GM23338 (cell line): Measurements from ENCODE around the gene TPH2. TPM values are rescaled to one million over a fixed set of nuclear protein-coding genes. Genes with fewer than 3 reads are reported as not detected.

Source experiments
- ATAC-seq: fragments of 200-7000 bp; cut with Tn5 transposase; 3 replicates; pipeline ENCODE4 v1.9.1; 2020
- DNase-seq: peaks from one replicate; pipeline ENCODE4 v3.0.0-alpha.2; 2015; ENCODE audit warnings: low spot score
- H2AFZ ChIP-seq: fragments of 200-600 bp; sonication (generic); 2 replicates; pipeline ENCODE4 v1.8.0; 2016; ENCODE audit warnings: antibody characterized with exemption, mild to moderate bottlenecking, moderate library complexity
- H3F3A ChIP-seq: fragments of 200-600 bp; sonication (generic); replicated peaks from 2 replicates; pipeline ENCODE4 v1.8.0; 2017; ENCODE audit warnings: antibody characterized with exemption, mixed run types, low read depth
- H3K27ac ChIP-seq: fragments of 200-600 bp; sonication (generic); 2 replicates; pipeline ENCODE4 v1.6.1; 2016; ENCODE audit warnings: low read depth
- H3K27me3 ChIP-seq: fragments of 200-600 bp; sonication (generic); 2 replicates; pipeline ENCODE4 v1.8.0; 2016; ENCODE audit warnings: mild to moderate bottlenecking, mixed run types, moderate library complexity; ENCODE audit not compliant: insufficient read depth
- H3K36me3 ChIP-seq: fragments of 200-600 bp; sonication (generic); 2 replicates; pipeline ENCODE4 v1.8.0; 2016; ENCODE audit warnings: mild to moderate bottlenecking; ENCODE audit not compliant: insufficient read depth
- H3K4me1 ChIP-seq: fragments of 200-600 bp; sonication (generic); 2 replicates; pipeline ENCODE4 v1.8.0; 2016; ENCODE audit warnings: mild to moderate bottlenecking, moderate library complexity; ENCODE audit not compliant: insufficient read depth
- H3K4me2 ChIP-seq: fragments of 200-600 bp; sonication (generic); 2 replicates; pipeline ENCODE4 v1.7.1; 2017; ENCODE audit warnings: mixed run types
- H3K4me3 ChIP-seq: fragments of 200-600 bp; sonication (generic); 2 replicates; pipeline ENCODE4 v1.6.1; 2016; ENCODE audit warnings: mixed run types
- H3K79me2 ChIP-seq: fragments of 200-600 bp; sonication (generic); replicated peaks from 2 replicates; pipeline ENCODE4 v1.8.0; 2017; ENCODE audit warnings: mild to moderate bottlenecking; ENCODE audit not compliant: insufficient read depth
- H3K9me2 ChIP-seq: fragments of 200-600 bp; sonication (generic); 2 replicates; pipeline ENCODE4 v1.8.0; 2017; ENCODE audit not compliant: insufficient read depth
- H4K20me1 ChIP-seq: fragments of 200-600 bp; sonication (generic); replicated peaks from 2 replicates; pipeline ENCODE4 v1.8.0; 2017; ENCODE audit warnings: mild to moderate bottlenecking; ENCODE audit not compliant: insufficient read depth
- H3K27ac Mint-ChIP-seq: 2 replicates; pipeline ENCODE4 v1.8.0; 2020; ENCODE audit warnings: inconsistent platforms, mild to moderate bottlenecking, moderate library complexity, mixed read lengths
- H3K27me3 Mint-ChIP-seq: 3 replicates; pipeline ENCODE4 v1.8.0; 2022; ENCODE audit warnings: low read depth, mild to moderate bottlenecking, moderate library complexity, mixed read lengths, inconsistent platforms; ENCODE audit not compliant: insufficient read depth, poor library complexity
- H3K36me3 Mint-ChIP-seq: 3 replicates; pipeline ENCODE4 v1.8.0; 2021; ENCODE audit warnings: low read depth, mild to moderate bottlenecking, inconsistent platforms, moderate library complexity, mixed read lengths
- H3K4me1 Mint-ChIP-seq: 3 replicates; pipeline ENCODE4 v1.8.0; 2020; ENCODE audit warnings: mild to moderate bottlenecking, inconsistent platforms, mixed read lengths
- H3K4me3 Mint-ChIP-seq: 3 replicates; pipeline ENCODE4 v1.8.0; 2021; ENCODE audit warnings: moderate library complexity, mild to moderate bottlenecking, inconsistent platforms, mixed read lengths
- H3K9me3 Mint-ChIP-seq: 3 replicates; pipeline ENCODE4 v1.8.0; 2020; ENCODE audit warnings: moderate library complexity, mild to moderate bottlenecking, inconsistent platforms, mixed read lengths
- CREB1 ChIP-seq: fragments of 250-450 bp; sonication (Bioruptor Pico); IDR thresholded peaks from 2 replicates; pipeline ENCODE4 v1.5.0; 2020; ENCODE audit warnings: low read depth, mild to moderate bottlenecking, moderate library complexity
- CTCF ChIP-seq, 2 experiments: fragments of 200-600 bp in 1 of 2; sonication (generic) in 1 of 2; conservative IDR thresholded peaks; 2 replicates each; pipeline versions ENCODE4 v1.5.1 to v1.6.1; 2016 to 2017; ENCODE audit warnings: antibody characterized with exemption in 2 of 2, low read depth in 2 of 2, mild to moderate bottlenecking in 2 of 2, moderate library complexity in 1 of 2
- ETS1 ChIP-seq: IDR thresholded peaks from 2 replicates; pipeline ENCODE4 v1.6.1; 2016; ENCODE audit warnings: antibody characterized with exemption
- EZH2 ChIP-seq: fragments of 200-600 bp; sonication (generic); IDR thresholded peaks from one replicate; pipeline ENCODE4 v1.8.0; 2017; ENCODE audit warnings: antibody characterized with exemption, mild to moderate bottlenecking, low read depth; ENCODE audit not compliant: unreplicated experiment
- EZH2phosphoT487 ChIP-seq: fragments of 200-600 bp; sonication (generic); IDR thresholded peaks from one replicate; pipeline ENCODE4 v1.8.1; 2018; ENCODE audit warnings: antibody characterized with exemption; ENCODE audit not compliant: unreplicated experiment
- JUNB ChIP-seq: IDR thresholded peaks from one replicate; pipeline ENCODE4 v1.6.1; 2016; ENCODE audit warnings: antibody characterized with exemption; ENCODE audit not compliant: unreplicated experiment
- NANOG ChIP-seq: IDR thresholded peaks from 2 replicates; pipeline ENCODE4 v1.6.1; 2016; ENCODE audit warnings: antibody characterized with exemption, borderline replicate concordance
- POLR2AphosphoS5 ChIP-seq: IDR thresholded peaks from 2 replicates; pipeline ENCODE4 v1.6.1; 2016; ENCODE audit warnings: antibody characterized with exemption, low read depth
- REST ChIP-seq: IDR thresholded peaks from one replicate; pipeline ENCODE4 v1.6.1; 2018; ENCODE audit warnings: antibody characterized with exemption; ENCODE audit not compliant: unreplicated experiment
- STAT1 ChIP-seq: IDR thresholded peaks from one replicate; pipeline ENCODE4 v1.6.1; 2016; ENCODE audit warnings: antibody characterized with exemption; ENCODE audit not compliant: unreplicated experiment
- ZNF114 ChIP-seq: fragments of 250-450 bp; sonication (Bioruptor Pico); IDR thresholded peaks from 2 replicates; pipeline ENCODE4 v1.5.0; 2020; ENCODE audit warnings: mild to moderate bottlenecking, moderate library complexity
- ZNF331 ChIP-seq: fragments of 250-450 bp; sonication (Bioruptor Pico); IDR thresholded peaks from 2 replicates; pipeline ENCODE4 v1.5.0; 2020; ENCODE audit warnings: low read depth, mild to moderate bottlenecking, moderate library complexity
- ZNF462 ChIP-seq: fragments of 250-450 bp; sonication (Bioruptor Pico); IDR thresholded peaks from 2 replicates; pipeline ENCODE4 v1.5.0; 2020; ENCODE audit warnings: mild to moderate bottlenecking, moderate library complexity
- polyA plus RNA-seq: library from polyadenylated mRNA; unstranded; fragments of >200 nt; fragmentation: Nextera tagmentation; extraction: Ambion mirVana; gene quantifications from 2 replicates; pipeline ENCODE4 v1.2.1, GENCODE V29; 2016
- total RNA-seq: library from RNA; depleted of rRNA; stranded (reverse); fragments of >200 nt; shearing (Covaris generic); gene quantifications from 2 replicates; pipeline ENCODE4 v1.2.3, GENCODE V29; 2014

The TPH2 gene
- total and polyA plus RNA-seq, 2 experiments from 2014 or later: 0.94 to 1.4 TPM

GRCh38 chr12:72030277-72030676 is 91.6 kb downstream of the TPH2 start:
- H3K9me2 ChIP-seq: no peaks in the 10 kb centered on the region; the same call in 1 of the 2 replicates
- H3K27me3 ChIP-seq: no peaks in the 10 kb centered on the region
- H3K9me3 Mint-ChIP-seq: no peaks in the 10 kb centered on the region
- no peak overlapping the region for H2AFZ ChIP-seq
- no peak overlapping the region for H3K27ac Mint-ChIP-seq
- no peaks in the 10 kb centered on the region for H4K20me1 ChIP-seq
- H3K27me3 Mint-ChIP-seq: no peaks in the 10 kb centered on the region
- no peaks in the 10 kb centered on the region for H3K36me3 ChIP-seq
- H3K36me3 Mint-ChIP-seq: no peaks in the 10 kb centered on the region
- ATAC-seq (no peak), DNase-seq (no peak)
- TF ChIP-seq ZNF114 (CRISPR knock-in tag) (no peak), ETS1 (no peak), JUNB (no peak), POLR2AphosphoS5 (no peak), CTCF (conservative IDR thresholded peaks at IDR 0.05; ENCODE audit: low read depth in 2 of 2) (no peak), ZNF331 (CRISPR knock-in tag) (no peak), ZNF462 (CRISPR knock-in tag) (no peak), EZH2phosphoT487 (no peak), NANOG (no peak), CREB1 (CRISPR knock-in tag) (no peak), EZH2 (no peak), STAT1 (no peak), REST (no peak)
- H3F3A ChIP-seq: no peaks in the 10 kb centered on the region
- no peak overlapping the region for H3K4me3 ChIP-seq
- H3K27ac ChIP-seq: no peak overlapping the region
- no peak overlapping the region for H3K4me2 ChIP-seq
- H3K79me2 ChIP-seq: no peaks in the 10 kb centered on the region
- no peaks in the 10 kb centered on the region for H3K4me1 ChIP-seq
- no peak overlapping the region for H3K4me3 Mint-ChIP-seq
- H3K4me1 Mint-ChIP-seq: peaks cover 11% of the 10 kb centered on the region
